Neural cell (in vitro differentiated cells): ENCODE data around the gene ADK. TPM values are rescaled to one million over a fixed set of nuclear protein-coding genes. Genes with fewer than 3 reads are reported as not detected.
"Not testable (repeated sequence)": the region's sequence is repeated elsewhere in the genome, so short reads cannot be mapped to it uniquely, and the experiment has no call there.

ENCODE experiments used
- H2AFZ ChIP-seq: fragments of 200-600, 300-800 bp; sonication (generic), shearing (Covaris generic); 2 replicates; pipeline ENCODE4 v1.6.0; 2014; ENCODE audit warnings: low read depth, mild to moderate bottlenecking, antibody characterized with exemption, low read length, moderate library complexity
- H3F3A ChIP-seq: fragments of 200-600 bp; shearing (Covaris generic); 2 replicates; pipeline ENCODE4 v1.6.1; 2016; ENCODE audit warnings: mild to moderate bottlenecking, moderate library complexity, mixed read lengths, antibody characterized with exemption, low read length; ENCODE audit not compliant: insufficient read depth, poor library complexity, severe bottlenecking
- H3K27ac ChIP-seq: fragments of 200-600, 300-800 bp; sonication (generic), shearing (Covaris generic); 2 replicates; pipeline ENCODE4 v1.5.1; 2014; ENCODE audit warnings: mild to moderate bottlenecking, low read length, moderate library complexity
- H3K27me3 ChIP-seq: fragments of 300-800, 200-600 bp; sonication (generic), shearing (Covaris generic); 2 replicates; pipeline ENCODE4 v1.6.0; 2014; ENCODE audit warnings: mild to moderate bottlenecking, low read depth, low read length, moderate library complexity; ENCODE audit not compliant: insufficient read depth
- H3K36me3 ChIP-seq: fragments of 300-800, 200-600 bp; sonication (generic), shearing (Covaris generic); 2 replicates; pipeline ENCODE4 v1.5.1; 2014; ENCODE audit warnings: mild to moderate bottlenecking, antibody characterized with exemption, low read length, moderate library complexity; ENCODE audit not compliant: insufficient read depth
- H3K4me2 ChIP-seq: fragments of 300-800, 200-600 bp; sonication (generic), shearing (Covaris generic); 2 replicates; pipeline ENCODE4 v1.6.0; 2014; ENCODE audit warnings: mild to moderate bottlenecking, low read length
- H3K4me3 ChIP-seq: fragments of 300-800, 200-600 bp; sonication (generic), shearing (Covaris generic); 2 replicates; pipeline ENCODE4 v1.5.1; 2014; ENCODE audit warnings: mild to moderate bottlenecking, low read length, moderate library complexity
- H3K79me2 ChIP-seq: fragments of 200-600 bp; shearing (Covaris generic); replicated peaks from 2 replicates; pipeline ENCODE4 v1.6.0; 2014; ENCODE audit warnings: mild to moderate bottlenecking, low read length, moderate library complexity; ENCODE audit not compliant: insufficient read depth
- H3K9ac ChIP-seq: fragments of 300-800, 200-600 bp; sonication (generic), shearing (Covaris generic); 2 replicates; pipeline ENCODE4 v1.6.1; 2016; ENCODE audit warnings: mild to moderate bottlenecking, low read length, mixed read lengths
- H3K9me2 ChIP-seq: fragments of 200-600 bp; shearing (Covaris generic); 2 replicates; pipeline ENCODE4 v1.6.1; 2016; ENCODE audit warnings: mild to moderate bottlenecking, low read length, mixed read lengths; ENCODE audit not compliant: insufficient read depth
- H3K9me3 ChIP-seq: fragments of 200-600, 300-800 bp; sonication (generic), shearing (Covaris generic); 2 replicates; pipeline ENCODE4 v1.6.1; 2016; ENCODE audit warnings: mild to moderate bottlenecking, mixed run types, low read length, moderate library complexity, mixed read lengths
- H4K20me1 ChIP-seq: fragments of 200-600 bp; shearing (Covaris generic); 2 replicates; pipeline ENCODE4 v1.6.1; 2016; ENCODE audit warnings: mild to moderate bottlenecking, mixed run types; ENCODE audit not compliant: insufficient read depth
- CTCF ChIP-seq: fragments of 450-650 bp; IDR thresholded peaks from 2 replicates; pipeline ENCODE4 v1.5.1; 2014; ENCODE audit warnings: antibody characterized with exemption, mild to moderate bottlenecking, moderate library complexity; ENCODE audit not compliant: poor library complexity, severe bottlenecking
- EP300 ChIP-seq: fragments of 450-650 bp; conservative IDR thresholded peaks from 2 replicates; pipeline ENCODE4 v1.6.1; 2014; ENCODE audit warnings: antibody characterized with exemption, mild to moderate bottlenecking, moderate library complexity; ENCODE audit not compliant: poor library complexity, severe bottlenecking
- EZH2 ChIP-seq: fragments of 200-600, 300-800 bp; shearing (Covaris generic), sonication (generic); IDR thresholded peaks from 2 replicates; pipeline ENCODE4 v1.6.1; 2014; ENCODE audit warnings: antibody characterized with exemption, low read length, borderline replicate concordance, mild to moderate bottlenecking; ENCODE audit not compliant: insufficient read depth, poor library complexity, severe bottlenecking
- MXI1 ChIP-seq: fragments of 450-650 bp; conservative IDR thresholded peaks from 2 replicates; pipeline ENCODE4 v1.6.1; 2014; ENCODE audit warnings: antibody characterized with exemption, mild to moderate bottlenecking; ENCODE audit not compliant: poor library complexity, severe bottlenecking
- POLR2AphosphoS5 ChIP-seq: IDR thresholded peaks from 2 replicates; pipeline ENCODE4 v1.6.1; 2012
- RAD21 ChIP-seq: fragments of 450-650 bp; conservative IDR thresholded peaks from 2 replicates; pipeline ENCODE4 v1.6.1; 2014; ENCODE audit warnings: antibody characterized with exemption, mild to moderate bottlenecking, moderate library complexity
- REST ChIP-seq: IDR thresholded peaks from 2 replicates; pipeline ENCODE4 v1.6.1; 2012; ENCODE audit warnings: borderline replicate concordance
- SMC3 ChIP-seq: fragments of 450-650 bp; conservative IDR thresholded peaks from 2 replicates; pipeline ENCODE4 v1.6.1; 2014; ENCODE audit warnings: antibody characterized with exemption, mild to moderate bottlenecking, moderate library complexity; ENCODE audit not compliant: poor library complexity
- TAF1 ChIP-seq: IDR thresholded peaks from 2 replicates; pipeline ENCODE4 v1.6.1; 2012; ENCODE audit warnings: low read depth
- polyA plus RNA-seq: library from polyadenylated mRNA; depleted of rRNA; stranded (reverse); fragments of >200 nt; gene quantifications from 2 replicates; pipeline ENCODE4 v1.2.3, GENCODE V29; 2014

ADK gene
- polyA plus RNA-seq, 1 donor from 2014 or later, result 19.5 TPM

- TF ChIP-seq SMC3, result no peak
- no peak for TF ChIP-seq POLR2AphosphoS5
- TF ChIP-seq CTCF, result no peak
- no peak for TF ChIP-seq EP300
- no peak for TF ChIP-seq EZH2
- TF ChIP-seq TAF1, result no peak
- TF ChIP-seq RAD21, result no peak
- no peak for TF ChIP-seq MXI1
- no peak for TF ChIP-seq REST
- H3K4me2 ChIP-seq, result no peak overlapping the region
- H3K4me3 ChIP-seq, result no peak overlapping the region
- H3K9me2 ChIP-seq, result no peaks in the 10 kb centered on the region
- no peak overlapping the region for H3K9ac ChIP-seq
- H3K27me3 ChIP-seq, result no peaks in the 10 kb centered on the region
- no peak overlapping the region for H2AFZ ChIP-seq
- no peak overlapping the region for H3K27ac ChIP-seq
- H4K20me1 ChIP-seq, result no peaks in the 10 kb centered on the region
- no peaks in the 10 kb centered on the region for H3K79me2 ChIP-seq
- no peaks in the 10 kb centered on the region for H3K36me3 ChIP-seq
- H3K9me3 ChIP-seq, result no peaks in the 10 kb centered on the region
- H3F3A ChIP-seq, result no peaks in the 10 kb centered on the region
Measured at GRCh38 chr10:74453169-74453568, 302.1 kb downstream of the ADK start.

- not testable (repeated sequence) for H3K9me3 ChIP-seq, H2AFZ ChIP-seq, H3K9ac ChIP-seq, H3K4me2 ChIP-seq, H3K27me3 ChIP-seq, H3F3A ChIP-seq, H4K20me1 ChIP-seq, H3K79me2 ChIP-seq, H3K27ac ChIP-seq, H3K36me3 ChIP-seq, H3K4me3 ChIP-seq, H3K9me2 ChIP-seq
Measured at GRCh38 chr10:74457478-74457877, 306.5 kb downstream of the ADK start.

- no peak overlapping the region for H3K4me3 ChIP-seq
- no peak overlapping the region for H2AFZ ChIP-seq
- TF ChIP-seq CTCF (no peak), EZH2 (no peak), REST (no peak), MXI1 (no peak), EP300 (no peak), TAF1 (no peak)
- no peaks in the 10 kb centered on the region for H3K9me3 ChIP-seq
- no peaks in the 10 kb centered on the region for H3K36me3 ChIP-seq
- H4K20me1 ChIP-seq, result no peaks in the 10 kb centered on the region
- H3F3A ChIP-seq, result no peaks in the 10 kb centered on the region
- no peaks in the 10 kb centered on the region for H3K9me2 ChIP-seq
- no peak overlapping the region for H3K27ac ChIP-seq
- H3K27me3 ChIP-seq, result no peaks in the 10 kb centered on the region
- no peaks in the 10 kb centered on the region for H3K79me2 ChIP-seq
- no peak overlapping the region for H3K9ac ChIP-seq
- no peak overlapping the region for H3K4me2 ChIP-seq
Measured at GRCh38 chr10:74460812-74461211, 309.8 kb downstream of the ADK start.
